ENCODE data around the gene CD248. TPM values are rescaled to one million over a fixed set of nuclear protein-coding genes. Genes with fewer than 3 reads are reported as not detected.

CD248 gene
- total and polyA plus RNA-seq, 11 donors, result 6.0 to 33.1 (median 11.8) TPM

GRCh38 chr11:66313321-66314185, 3.3 kb downstream of the CD248 start:
- Histone ChIP-seq H3K4me1 (peaks cover 0 to 52% (median 31%) of the 10 kb centered on the region in 12 donors), H3K9me3 (no peaks in the 10 kb centered on the region), H3K4me3 (peak overlapping the region; percentile 14 to 66 (median 62)), H3K27me3 (no peaks in the 10 kb centered on the region), H3K27ac (peak overlapping the region; percentile 33 to 94 (median 88)), H3K36me3 (no peaks in the 10 kb centered on the region)
- WGBS, 4 donors, result 36 to 50% (median 44%) methylated on average over 17 to 38 of the region's 38 CpGs
- intact Hi-C loops (cut with DNase I), result loop anchor here in 8 of 10 donors (2.0 to 5.0 kb wide), 4 partner anchors 15 to 364 kb away; partner anchors contain the start of genes B4GAT1 (in 3 of the 8), BRMS1 (in 3 of the 8) and RBM4B (in 1 of the 8)
- TF ChIP-seq, protein P1, sequence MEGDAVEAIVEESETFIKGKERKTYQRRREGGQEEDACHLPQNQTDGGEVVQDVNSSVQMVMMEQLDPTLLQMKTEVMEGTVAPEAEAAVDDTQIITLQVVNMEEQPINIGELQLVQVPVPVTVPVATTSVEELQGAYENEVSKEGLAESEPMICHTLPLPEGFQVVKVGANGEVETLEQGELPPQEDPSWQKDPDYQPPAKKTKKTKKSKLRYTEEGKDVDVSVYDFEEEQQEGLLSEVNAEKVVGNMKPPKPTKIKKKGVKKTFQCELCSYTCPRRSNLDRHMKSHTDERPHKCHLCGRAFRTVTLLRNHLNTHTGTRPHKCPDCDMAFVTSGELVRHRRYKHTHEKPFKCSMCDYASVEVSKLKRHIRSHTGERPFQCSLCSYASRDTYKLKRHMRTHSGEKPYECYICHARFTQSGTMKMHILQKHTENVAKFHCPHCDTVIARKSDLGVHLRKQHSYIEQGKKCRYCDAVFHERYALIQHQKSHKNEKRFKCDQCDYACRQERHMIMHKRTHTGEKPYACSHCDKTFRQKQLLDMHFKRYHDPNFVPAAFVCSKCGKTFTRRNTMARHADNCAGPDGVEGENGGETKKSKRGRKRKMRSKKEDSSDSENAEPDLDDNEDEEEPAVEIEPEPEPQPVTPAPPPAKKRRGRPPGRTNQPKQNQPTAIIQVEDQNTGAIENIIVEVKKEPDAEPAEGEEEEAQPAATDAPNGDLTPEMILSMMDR (IDR thresholded peaks at IDR 0.05), result peak in 4 of 12 donors; percentile 13 to 35 (median 28)
- TF ChIP-seq POLR2A (IDR thresholded peaks at IDR 0.05), result no peak
- ATAC-seq, result no peak
- DNase-seq, result peak in 1 of 5 donors; percentile 76

DNA sequence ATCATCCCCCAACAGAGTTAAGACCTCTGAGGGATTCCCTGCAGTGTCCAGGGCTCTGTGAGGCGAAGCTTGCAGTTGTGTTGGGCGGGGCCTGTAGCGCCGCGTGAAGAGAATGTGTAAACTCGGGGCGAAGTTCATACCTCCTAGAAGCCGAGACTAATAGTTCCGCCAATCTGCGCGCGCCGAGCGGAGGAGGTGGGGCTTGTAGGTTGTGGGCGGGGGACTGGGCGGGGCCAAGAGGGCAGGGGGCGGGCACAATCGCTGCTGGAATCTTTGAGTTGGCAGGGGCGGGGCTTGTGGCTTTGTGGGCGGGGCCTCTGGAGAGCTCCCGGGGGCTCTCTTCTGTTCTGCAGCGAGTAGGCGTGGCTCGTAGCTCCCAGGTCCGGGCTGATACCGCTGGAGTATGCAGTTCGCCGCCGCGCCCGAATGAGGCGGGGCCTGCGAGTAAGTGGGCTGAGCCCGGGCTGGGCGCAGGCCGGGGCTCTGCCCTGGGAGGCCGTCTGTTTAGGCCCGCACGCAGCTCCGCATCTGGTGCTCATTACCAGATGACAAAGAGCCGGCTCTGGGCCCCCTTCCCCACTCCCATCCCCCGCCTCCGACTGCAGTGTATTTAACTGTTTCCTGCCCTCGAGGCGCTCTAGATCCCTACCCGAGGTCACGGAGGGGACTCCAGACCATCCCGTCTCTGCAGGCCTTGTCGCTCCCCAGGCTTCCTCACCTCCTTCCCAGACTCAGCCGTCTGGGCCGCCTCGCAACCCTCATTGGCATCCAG, 4.1 kb downstream of the CD248 start:
- Histone ChIP-seq H3K27me3 (no peaks in the 10 kb centered on the region), H3K36me3 (no peaks in the 10 kb centered on the region), H3K27ac (peak overlapping the region; percentile 53 to 94 (median 88)), H3K4me3 (peak overlapping the region; percentile 18 to 66 (median 62)), H3K9me3 (no peaks in the 10 kb centered on the region), H3K4me1 (peaks cover 0 to 44% (median 23%) of the 10 kb centered on the region in 12 donors)
- TF ChIP-seq, protein P1 (IDR thresholded peaks at IDR 0.05), result no peak
- peak in 1 of 2 donors; percentile 80 for TF ChIP-seq POLR2A (IDR thresholded peaks at IDR 0.05)
- ATAC-seq (peak; percentile 86 to 90 (median 90)), DNase-seq (peak; percentile 99)
- WGBS, 4 donors, result 1 to 2% (median 2%) methylated on average over 43 to 52 of the region's 52 CpGs
- intact Hi-C loops (cut with DNase I), result loop anchor here in 9 of 10 donors (1.0 to 5.0 kb wide), 7 partner anchors 15 to 365 kb away; partner anchors contain the start of genes B4GAT1 (in 3 of the 9), BRMS1 (in 3 of the 9) and RBM4B (in 1 of the 9)

DNA sequence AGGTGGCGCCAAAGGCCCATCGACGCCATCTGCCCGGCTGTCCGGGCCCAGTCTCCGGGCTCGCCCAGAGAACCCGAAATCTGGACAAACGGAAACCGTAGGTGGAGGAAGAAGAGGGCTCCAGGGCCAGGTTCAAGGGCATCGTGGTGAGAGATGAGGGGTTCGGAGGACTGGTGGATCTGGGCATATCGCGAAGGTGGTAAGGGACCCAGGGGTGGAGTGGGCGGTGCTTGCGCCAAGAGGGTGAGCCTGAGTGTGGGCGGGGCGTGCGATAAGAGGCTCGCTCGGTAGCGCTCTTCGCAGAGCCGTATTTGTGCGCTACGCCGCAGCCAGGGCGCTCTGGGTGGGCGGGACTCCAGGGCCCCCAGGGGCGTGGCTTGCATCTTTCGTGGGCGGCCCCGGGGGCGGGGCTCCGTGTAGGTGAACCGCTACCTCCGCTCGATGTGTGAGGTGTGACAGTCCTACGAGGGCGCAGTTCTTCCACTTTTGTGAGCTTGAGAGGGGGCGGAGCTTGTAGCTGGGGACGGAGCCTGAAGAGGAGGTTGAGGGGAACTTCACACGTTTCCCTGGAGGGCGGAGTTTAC, 4.8 kb downstream of the CD248 start:
- no peaks in the 10 kb centered on the region for H3K9me3 ChIP-seq
- H3K4me3 ChIP-seq, result peak overlapping the region; percentile 18 to 66 (median 62)
- intact Hi-C loops (cut with DNase I), result loop anchor here in 9 of 10 donors (1.0 to 5.0 kb wide), 7 partner anchors 15 to 365 kb away; partner anchors contain the start of genes B4GAT1 (in 3 of the 9), BRMS1 (in 3 of the 9) and RBM4B (in 1 of the 9)
- TF ChIP-seq, protein P1 (IDR thresholded peaks at IDR 0.05), result peak in 11 of 12 donors; percentile 9 to 98 (median 87)
- TF ChIP-seq POLR2A (IDR thresholded peaks at IDR 0.05), result peak in 1 of 2 donors; percentile 42
- H3K4me1 ChIP-seq, result peaks cover 0 to 37% (median 18%) of the 10 kb centered on the region in 12 donors
- no peaks in the 10 kb centered on the region for H3K36me3 ChIP-seq
- H3K27ac ChIP-seq, result peak overlapping the region; percentile 53 to 94 (median 84)
- ATAC-seq (peak; percentile 80 to 87 (median 82)), DNase-seq (peak; percentile 92 to 96 (median 93))
- H3K27me3 ChIP-seq, result no peaks in the 10 kb centered on the region
- 0 to 2% (median 0%) methylated on average over 29 to 44 of the region's 44 CpGs for WGBS, 4 donors

Data from heart left ventricle (tissue), 16 donors.